ENCODE data around the gene ENTREP1.
A peak's percentile ranks its signal among the peaks of the same experiment; 100 is the strongest.

Gene ENTREP1

GRCh38 chr9:69323861-69324260 is 1.2 kb upstream of the ENTREP1 start:
- no peak for DNase-seq

GRCh38 chr9:69325409-69326212 is 596 bp downstream of the ENTREP1 start:
- no peak for DNase-seq

GRCh38 chr9:69326261-69326660 is 1.2 kb downstream of the ENTREP1 start:
- DNase-seq = no peak

- DNase-seq = no peak
These were observed 5.6 kb downstream of the ENTREP1 start for GRCh38 chr9:69330580-69330979.

- DNase-seq = no peak
These were observed 6.4 kb downstream of the ENTREP1 start for GRCh38 chr9:69331444-69331843.

GRCh38 chr9:69332067-69332685 is 7.2 kb downstream of the ENTREP1 start:
- DNase-seq = peak; percentile 11

- no peak for DNase-seq
These were observed 8.7 kb downstream of the ENTREP1 start for GRCh38 chr9:69333716-69334115.

GRCh38 chr9:69334317-69334716 is 9.3 kb downstream of the ENTREP1 start:
- peak; percentile 11 for DNase-seq

GRCh38 chr9:69339620-69340019 is 14.6 kb downstream of the ENTREP1 start:
- no peak for DNase-seq

- no peak for DNase-seq
These were observed 15.6 kb downstream of the ENTREP1 start for GRCh38 chr9:69340631-69341030.

GRCh38 chr9:69342769-69343168 is 17.8 kb downstream of the ENTREP1 start:
- no peak for DNase-seq

- DNase-seq = no peak
These were observed 19.4 kb downstream of the ENTREP1 start for GRCh38 chr9:69344459-69344858.

GRCh38 chr9:69346596-69347390 is 21.8 kb downstream of the ENTREP1 start:
- DNase-seq = peak; percentile 32

- DNase-seq = no peak
These were observed 22.6 kb downstream of the ENTREP1 start for GRCh38 chr9:69347607-69348006.

- no peak for DNase-seq
These were observed 26.2 kb downstream of the ENTREP1 start for GRCh38 chr9:69351227-69351626.

GRCh38 chr9:69355232-69355631 is 30.2 kb downstream of the ENTREP1 start:
- no peak for DNase-seq

- no peak for DNase-seq
These were observed 32.2 kb downstream of the ENTREP1 start for GRCh38 chr9:69357030-69357775.

- no peak for DNase-seq
These were observed 32.8 kb downstream of the ENTREP1 start for GRCh38 chr9:69357821-69358220.

GRCh38 chr9:69363191-69363590 is 38.2 kb downstream of the ENTREP1 start:
- no peak for DNase-seq

GRCh38 chr9:69364510-69365150 is 39.6 kb downstream of the ENTREP1 start:
- no peak for DNase-seq

GRCh38 chr9:69370430-69370829 is 45.4 kb downstream of the ENTREP1 start:
- no peak for DNase-seq

GRCh38 chr9:69371001-69371400 is 46.0 kb downstream of the ENTREP1 start:
- no peak for DNase-seq
